GM06990 (cell line): ENCODE results near the gene COL4A2.

Source experiments
- DNase-seq: peaks from one replicate; pipeline ENCODE4 v3.0.0-alpha.2; 2011; ENCODE audit not compliant: insufficient read length; ENCODE audit errors: extremely low read depth
- H3K27me3 ChIP-seq: replicated peaks from 2 replicates; pipeline ENCODE4 v1.6.0; 2011; ENCODE audit warnings: low read length; ENCODE audit not compliant: control insufficient read depth, insufficient read depth
- H3K36me3 ChIP-seq: 2 replicates; pipeline ENCODE4 v1.5.1; 2011; ENCODE audit warnings: low read length; ENCODE audit not compliant: control insufficient read depth, insufficient read depth
- H3K4me3 ChIP-seq: replicated peaks from 2 replicates; pipeline ENCODE4 v1.5.1; 2011; ENCODE audit warnings: low read depth, mild to moderate bottlenecking, control low read depth, low read length
- CTCF ChIP-seq: IDR thresholded peaks from 2 replicates; pipeline ENCODE4 v1.5.1; 2011; ENCODE audit warnings: low read length, control low read depth, mild to moderate bottlenecking, inconsistent platforms; ENCODE audit not compliant: insufficient read depth, poor library complexity, severe bottlenecking

Gene COL4A2

GRCh38 chr13:110399801-110400200 is 92.7 kb downstream of the COL4A2 start:
- TF ChIP-seq CTCF: no peak
- Histone ChIP-seq H3K36me3 (no peaks in the 10 kb centered on the region), H3K4me3 (no peak overlapping the region), H3K27me3 (no peaks in the 10 kb centered on the region; the same call in 1 of the 2 replicates)
- DNase-seq: no peak

DNA sequence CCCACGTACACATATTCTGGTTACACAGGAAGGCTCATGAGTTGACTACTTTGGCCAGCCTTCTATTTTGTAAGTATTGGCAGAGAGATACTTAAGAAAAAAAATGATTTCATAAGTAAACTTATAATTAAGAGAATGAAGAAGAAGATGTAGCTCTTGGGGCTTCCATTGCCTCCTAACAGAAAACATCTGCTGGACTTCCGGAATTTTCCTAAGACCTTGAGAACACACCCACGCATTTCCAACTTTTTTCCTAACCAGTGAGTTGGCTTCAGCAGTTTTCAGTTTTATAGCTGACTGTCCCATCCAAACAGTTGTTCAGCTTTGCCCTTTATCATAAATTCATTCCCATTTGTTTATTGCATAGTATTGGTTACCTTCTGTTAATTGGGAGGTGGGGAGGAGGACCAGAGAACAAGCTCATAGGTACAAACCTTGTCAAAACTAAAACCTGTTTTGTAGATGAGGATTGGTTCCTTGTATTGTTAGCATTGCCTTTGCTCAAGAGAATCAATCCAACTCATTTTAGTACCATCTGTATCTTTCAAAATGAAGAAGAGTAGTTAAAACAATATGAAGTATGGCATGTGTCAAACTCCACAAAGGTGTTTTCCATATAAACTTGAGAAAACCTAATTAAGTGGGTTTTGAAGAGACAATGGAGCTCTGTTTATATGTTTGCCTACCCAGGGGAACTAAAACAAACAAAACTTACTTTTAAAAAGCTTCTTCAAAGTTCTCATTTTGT is 93.9 kb downstream of the COL4A2 start:
- Histone ChIP-seq H3K36me3 (no peaks in the 10 kb centered on the region), H3K27me3 (no peaks in the 10 kb centered on the region; the same call in none of the 2 replicates), H3K4me3 (no peak overlapping the region)
- no peak for TF ChIP-seq CTCF
- DNase-seq: no peak

- TF ChIP-seq CTCF: no peak
- DNase-seq: no peak
- Histone ChIP-seq H3K4me3 (no peak overlapping the region), H3K36me3 (no peaks in the 10 kb centered on the region), H3K27me3 (no peaks in the 10 kb centered on the region; the same call in none of the 2 replicates)
These were observed 95.4 kb downstream of the COL4A2 start for GRCh38 chr13:110402299-110403069.

GRCh38 chr13:110403315-110403714 is 96.2 kb downstream of the COL4A2 start:
- Histone ChIP-seq H3K4me3 (no peak overlapping the region), H3K27me3 (no peaks in the 10 kb centered on the region; the same call in none of the 2 replicates), H3K36me3 (no peaks in the 10 kb centered on the region)
- no peak for TF ChIP-seq CTCF
- no peak for DNase-seq

GRCh38 chr13:110403721-110404120 is 96.6 kb downstream of the COL4A2 start:
- DNase-seq: no peak
- no peak for TF ChIP-seq CTCF
- H3K27me3 ChIP-seq: no peaks in the 10 kb centered on the region; the same call in none of the 2 replicates
- H3K36me3 ChIP-seq: no peaks in the 10 kb centered on the region
- H3K4me3 ChIP-seq: no peak overlapping the region
